Panc1 (cell line): ENCODE data around the gene ZC3H12D. TPM values are rescaled to one million over a fixed set of nuclear protein-coding genes. Genes with fewer than 3 reads are reported as not detected.

ENCODE experiments used
- ATAC-seq: fragments of 200-7000 bp; cut with Tn5 transposase; 2 replicates; pipeline ENCODE4 v1.9.1; 2020; ENCODE audit warnings: mild to moderate bottlenecking, moderate library complexity
- BruUV-seq: library from RNA; stranded (reverse); fragments of 400-500 nt; replicated peaks from 2 replicates; lab custom pipeline; 2021; lab: Mats Ljungman, UMichigan
- CTCF ChIA-PET: fragments of 300-600 bp; sonication (Branson Sonifier 250); formaldehyde crosslinking; loops from one replicate; lab custom pipeline; 2022; ENCODE audit warnings: antibody characterized with exemption; lab: Charles Lee
- POLR2A ChIA-PET: fragments of 300-600 bp; sonication (Branson Sonifier 250); formaldehyde crosslinking; loops from one replicate; lab custom pipeline; 2022; ENCODE audit warnings: antibody characterized with exemption; lab: Charles Lee
- DNase-seq: peaks from one replicate; pipeline ENCODE4 v3.0.0-alpha.2; 2010; ENCODE audit warnings: low read depth, low spot score
- H3K27ac ChIP-seq: 2 replicates; pipeline ENCODE4 v1.5.1; 2011; ENCODE audit warnings: mild to moderate bottlenecking, low read length, inconsistent platforms
- H3K27me3 ChIP-seq: fragments of 200-500 bp; sonication (Bioruptor generic); 2 replicates; pipeline ENCODE4 v1.6.0; 2014; ENCODE audit warnings: low read length, inconsistent platforms; ENCODE audit not compliant: control insufficient read depth, insufficient read depth
- H3K36me3 ChIP-seq: fragments of 200-500 bp; sonication (Bioruptor generic); 2 replicates; pipeline ENCODE4 v1.5.1; 2014; ENCODE audit warnings: inconsistent platforms, mild to moderate bottlenecking, low read length, moderate library complexity; ENCODE audit not compliant: control insufficient read depth, insufficient read depth
- H3K4me1 ChIP-seq: 2 replicates; pipeline ENCODE4 v1.5.1; 2011; ENCODE audit warnings: inconsistent platforms, mild to moderate bottlenecking, low read length, moderate library complexity; ENCODE audit not compliant: control insufficient read depth, insufficient read depth
- H3K4me3 ChIP-seq, 2 experiments: 2 replicates each; pipeline ENCODE4 v1.5.1; 2011 to 2012; ENCODE audit warnings: low read depth in 2 of 2, low read length in 2 of 2, mild to moderate bottlenecking in 2 of 2, inconsistent platforms in 1 of 2, moderate library complexity in 1 of 2
- H3K9me3 ChIP-seq: fragments of 200-500 bp; sonication (Bioruptor generic); 2 replicates; pipeline ENCODE4 v1.5.1; 2014; ENCODE audit warnings: low read depth, mild to moderate bottlenecking, inconsistent platforms, low read length, moderate library complexity; ENCODE audit not compliant: control insufficient read depth, insufficient read depth
- POLR2AphosphoS5 ChIP-seq: IDR thresholded peaks from 2 replicates; pipeline ENCODE4 v1.6.1; 2012; ENCODE audit warnings: mild to moderate bottlenecking, low read depth, low read length, moderate library complexity
- SIN3A ChIP-seq: IDR thresholded peaks from 2 replicates; pipeline ENCODE4 v1.6.1; 2012; ENCODE audit warnings: low read depth, mild to moderate bottlenecking, low read length, moderate library complexity, borderline replicate concordance; ENCODE audit not compliant: insufficient read depth
- TCF7L2 ChIP-seq: IDR thresholded peaks from 2 replicates; pipeline ENCODE4 v1.6.1; 2011; ENCODE audit warnings: mild to moderate bottlenecking, low read depth, low read length, inconsistent platforms
- in situ Hi-C: cut with HindIII; loops from 2 replicates; pipeline ENCODE4 v1.10.0; 2016; ENCODE audit warnings: low sequenced_read_pairs, low pct_unique_long_range_greater_than_20kb
- intact Hi-C: fragments of 100-400 bp; cut with micrococcal nuclease; formaldehyde crosslinking; loops from one replicate; pipeline ENCODE4 v1.10.0; 2022; ENCODE audit not compliant: unreplicated experiment
- total RNA-seq: library from RNA; stranded (reverse); gene quantifications from one replicate; pipeline ENCODE4 v1.2.1, GENCODE V29; 2021; ENCODE audit not compliant: unreplicated experiment
- TF ChIP-seq, protein P1 (sequence below), 2 experiments: IDR thresholded peaks; 2 replicates each; pipeline ENCODE4 v1.6.1; 2011 to 2012; ENCODE audit warnings: low read depth in 2 of 2, control low read depth in 1 of 2, low read length in 1 of 2, mild to moderate bottlenecking in 1 of 2, moderate library complexity in 1 of 2; ENCODE audit not compliant: insufficient read depth in 1 of 2
- TF ChIP-seq, protein P2 (sequence below): fragments of 450-650 bp; IDR thresholded peaks from 2 replicates; pipeline ENCODE4 v1.5.1; 2017; ENCODE audit warnings: mild to moderate bottlenecking

Gene ZC3H12D
- total RNA-seq, 1 experiment from 2014 or later: 0.26 TPM

DNA sequence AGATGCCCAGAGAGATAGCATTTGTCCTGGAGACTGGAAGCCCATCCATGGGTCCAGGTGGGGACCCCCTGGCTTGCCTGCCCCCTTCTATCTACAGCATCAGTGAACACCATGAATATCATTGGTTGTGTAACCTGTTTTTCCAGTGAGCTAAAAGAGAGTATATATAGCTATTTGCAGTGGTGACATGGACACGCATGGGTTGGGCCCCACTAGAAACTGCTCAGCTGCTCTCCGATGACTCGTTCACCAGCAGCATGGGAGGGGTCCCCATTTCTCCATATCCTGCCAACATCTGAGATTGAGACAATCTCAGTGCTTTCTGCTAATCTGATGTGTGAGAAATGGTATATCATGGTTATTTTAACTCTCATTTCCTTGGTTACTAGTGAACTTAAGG lies 4.0 kb upstream of the ZC3H12D start:
- TF ChIP-seq, protein P1, sequence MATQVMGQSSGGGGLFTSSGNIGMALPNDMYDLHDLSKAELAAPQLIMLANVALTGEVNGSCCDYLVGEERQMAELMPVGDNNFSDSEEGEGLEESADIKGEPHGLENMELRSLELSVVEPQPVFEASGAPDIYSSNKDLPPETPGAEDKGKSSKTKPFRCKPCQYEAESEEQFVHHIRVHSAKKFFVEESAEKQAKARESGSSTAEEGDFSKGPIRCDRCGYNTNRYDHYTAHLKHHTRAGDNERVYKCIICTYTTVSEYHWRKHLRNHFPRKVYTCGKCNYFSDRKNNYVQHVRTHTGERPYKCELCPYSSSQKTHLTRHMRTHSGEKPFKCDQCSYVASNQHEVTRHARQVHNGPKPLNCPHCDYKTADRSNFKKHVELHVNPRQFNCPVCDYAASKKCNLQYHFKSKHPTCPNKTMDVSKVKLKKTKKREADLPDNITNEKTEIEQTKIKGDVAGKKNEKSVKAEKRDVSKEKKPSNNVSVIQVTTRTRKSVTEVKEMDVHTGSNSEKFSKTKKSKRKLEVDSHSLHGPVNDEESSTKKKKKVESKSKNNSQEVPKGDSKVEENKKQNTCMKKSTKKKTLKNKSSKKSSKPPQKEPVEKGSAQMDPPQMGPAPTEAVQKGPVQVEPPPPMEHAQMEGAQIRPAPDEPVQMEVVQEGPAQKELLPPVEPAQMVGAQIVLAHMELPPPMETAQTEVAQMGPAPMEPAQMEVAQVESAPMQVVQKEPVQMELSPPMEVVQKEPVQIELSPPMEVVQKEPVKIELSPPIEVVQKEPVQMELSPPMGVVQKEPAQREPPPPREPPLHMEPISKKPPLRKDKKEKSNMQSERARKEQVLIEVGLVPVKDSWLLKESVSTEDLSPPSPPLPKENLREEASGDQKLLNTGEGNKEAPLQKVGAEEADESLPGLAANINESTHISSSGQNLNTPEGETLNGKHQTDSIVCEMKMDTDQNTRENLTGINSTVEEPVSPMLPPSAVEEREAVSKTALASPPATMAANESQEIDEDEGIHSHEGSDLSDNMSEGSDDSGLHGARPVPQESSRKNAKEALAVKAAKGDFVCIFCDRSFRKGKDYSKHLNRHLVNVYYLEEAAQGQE (IDR thresholded peaks at IDR 0.05; ENCODE audit: insufficient read depth in 1 of 2, low read depth in 2 of 2, low read length in 1 of 2): no peak
- TF ChIP-seq SIN3A: no peak
- TF ChIP-seq TCF7L2: no peak
- TF ChIP-seq, protein P2, sequence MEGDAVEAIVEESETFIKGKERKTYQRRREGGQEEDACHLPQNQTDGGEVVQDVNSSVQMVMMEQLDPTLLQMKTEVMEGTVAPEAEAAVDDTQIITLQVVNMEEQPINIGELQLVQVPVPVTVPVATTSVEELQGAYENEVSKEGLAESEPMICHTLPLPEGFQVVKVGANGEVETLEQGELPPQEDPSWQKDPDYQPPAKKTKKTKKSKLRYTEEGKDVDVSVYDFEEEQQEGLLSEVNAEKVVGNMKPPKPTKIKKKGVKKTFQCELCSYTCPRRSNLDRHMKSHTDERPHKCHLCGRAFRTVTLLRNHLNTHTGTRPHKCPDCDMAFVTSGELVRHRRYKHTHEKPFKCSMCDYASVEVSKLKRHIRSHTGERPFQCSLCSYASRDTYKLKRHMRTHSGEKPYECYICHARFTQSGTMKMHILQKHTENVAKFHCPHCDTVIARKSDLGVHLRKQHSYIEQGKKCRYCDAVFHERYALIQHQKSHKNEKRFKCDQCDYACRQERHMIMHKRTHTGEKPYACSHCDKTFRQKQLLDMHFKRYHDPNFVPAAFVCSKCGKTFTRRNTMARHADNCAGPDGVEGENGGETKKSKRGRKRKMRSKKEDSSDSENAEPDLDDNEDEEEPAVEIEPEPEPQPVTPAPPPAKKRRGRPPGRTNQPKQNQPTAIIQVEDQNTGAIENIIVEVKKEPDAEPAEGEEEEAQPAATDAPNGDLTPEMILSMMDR: no peak
- TF ChIP-seq POLR2AphosphoS5: no peak
- in situ Hi-C loops: no loop called here
- intact Hi-C loops: no loop called here
- Histone ChIP-seq H3K36me3 (no peaks in the 10 kb centered on the region), H3K27me3 (no peaks in the 10 kb centered on the region), H3K27ac (no peak overlapping the region), H3K4me3 (no peak overlapping the region), H3K9me3 (no peaks in the 10 kb centered on the region), H3K4me1 (no peaks in the 10 kb centered on the region)
- ChIA-PET CTCF (no interaction called here), POLR2A (no interaction called here)
- no TSS peak for BruUV-seq
- no peak for ATAC-seq
- DNase-seq: no peak

GRCh38 chr6:149487316-149487715 lies 2.5 kb upstream of the ZC3H12D start:
- H3K27ac ChIP-seq: no peak overlapping the region
- H3K4me3 ChIP-seq: no peak overlapping the region
- in situ Hi-C loops: no loop called here
- no peak for DNase-seq
- no peaks in the 10 kb centered on the region for H3K36me3 ChIP-seq
- TF ChIP-seq SIN3A (no peak), TCF7L2 (no peak), POLR2AphosphoS5 (no peak)
- TF ChIP-seq, protein P2: no peak
- TF ChIP-seq, protein P1 (IDR thresholded peaks at IDR 0.05; ENCODE audit: insufficient read depth in 1 of 2, low read depth in 2 of 2, low read length in 1 of 2): no peak
- H3K4me1 ChIP-seq: no peaks in the 10 kb centered on the region
- CTCF ChIA-PET: no interaction called here
- no peaks in the 10 kb centered on the region for H3K9me3 ChIP-seq
- POLR2A ChIA-PET: no interaction called here
- no TSS peak for BruUV-seq
- no peaks in the 10 kb centered on the region for H3K27me3 ChIP-seq
- intact Hi-C loops: no loop called here
- no peak for ATAC-seq
